HG03457 (cell line): ENCODE measurements around the gene SDHAF3.
"Not testable (repeated sequence)": the region's sequence is repeated elsewhere in the genome, so short reads cannot be mapped to it uniquely, and the experiment has no call there.

Experiments used
- ATAC-seq: cut with Tn5 transposase; IDR thresholded peaks from one replicate; pipeline ENCODE4 v1.9.1; 2021; ENCODE audit warnings: moderate number of reproducible peaks; ENCODE audit not compliant: unreplicated experiment

Gene SDHAF3

DNA sequence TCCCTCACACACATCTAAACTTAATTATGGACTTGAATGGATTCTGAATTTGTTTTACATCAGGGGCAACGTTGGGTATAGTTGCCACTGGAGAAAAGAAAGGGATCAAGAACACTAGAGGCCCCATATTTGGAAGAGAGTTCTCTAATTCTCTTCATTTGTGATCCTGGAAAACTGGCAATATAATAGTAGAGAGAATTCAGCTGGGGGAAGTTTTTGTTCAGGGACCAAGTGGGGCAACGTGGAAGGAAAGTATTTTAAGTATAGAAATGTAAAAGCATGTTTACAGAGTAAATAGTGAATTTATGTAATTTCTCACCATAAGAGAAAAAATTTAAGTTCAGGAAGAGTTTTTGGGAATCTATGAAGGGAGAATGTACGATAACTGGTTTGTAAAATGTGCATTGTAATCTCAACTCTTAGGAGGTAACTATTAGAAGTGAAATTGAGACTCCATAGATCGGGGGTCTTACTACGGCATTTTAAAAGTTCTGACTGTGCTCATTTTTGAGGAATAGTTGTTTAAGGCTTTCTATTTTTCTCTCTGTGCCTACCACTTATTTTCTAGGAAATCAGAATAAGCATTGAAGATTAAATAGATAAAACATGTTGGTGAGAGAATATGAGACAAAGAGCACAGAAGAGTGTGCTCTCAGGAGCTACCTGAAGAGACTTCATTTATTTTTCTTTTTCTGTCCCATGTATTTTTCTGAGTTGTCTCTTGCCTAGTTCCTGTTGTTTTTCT lies 3.4 kb downstream of the SDHAF3 start:
- ATAC-seq: no peak

DNA sequence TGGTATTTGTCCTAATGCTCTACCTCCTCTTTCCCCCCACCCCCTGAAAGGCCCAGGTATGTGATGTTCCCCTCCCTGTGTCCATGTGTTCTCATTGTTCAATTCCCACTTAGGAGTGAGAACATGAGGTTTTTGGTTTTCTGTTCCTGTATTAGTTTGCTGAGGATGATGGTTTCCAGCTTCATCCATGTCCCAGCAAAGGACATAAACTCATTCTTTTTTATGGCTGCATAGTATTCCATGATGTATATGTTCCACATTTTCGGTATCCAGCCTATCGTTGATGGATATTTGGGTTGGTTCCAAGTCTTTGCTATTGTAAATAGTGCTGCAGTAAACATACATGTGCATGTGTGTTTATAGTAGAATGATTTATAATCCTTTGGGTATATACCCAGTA lies 5.6 kb downstream of the SDHAF3 start:
- ATAC-seq: not testable (repeated sequence)

DNA sequence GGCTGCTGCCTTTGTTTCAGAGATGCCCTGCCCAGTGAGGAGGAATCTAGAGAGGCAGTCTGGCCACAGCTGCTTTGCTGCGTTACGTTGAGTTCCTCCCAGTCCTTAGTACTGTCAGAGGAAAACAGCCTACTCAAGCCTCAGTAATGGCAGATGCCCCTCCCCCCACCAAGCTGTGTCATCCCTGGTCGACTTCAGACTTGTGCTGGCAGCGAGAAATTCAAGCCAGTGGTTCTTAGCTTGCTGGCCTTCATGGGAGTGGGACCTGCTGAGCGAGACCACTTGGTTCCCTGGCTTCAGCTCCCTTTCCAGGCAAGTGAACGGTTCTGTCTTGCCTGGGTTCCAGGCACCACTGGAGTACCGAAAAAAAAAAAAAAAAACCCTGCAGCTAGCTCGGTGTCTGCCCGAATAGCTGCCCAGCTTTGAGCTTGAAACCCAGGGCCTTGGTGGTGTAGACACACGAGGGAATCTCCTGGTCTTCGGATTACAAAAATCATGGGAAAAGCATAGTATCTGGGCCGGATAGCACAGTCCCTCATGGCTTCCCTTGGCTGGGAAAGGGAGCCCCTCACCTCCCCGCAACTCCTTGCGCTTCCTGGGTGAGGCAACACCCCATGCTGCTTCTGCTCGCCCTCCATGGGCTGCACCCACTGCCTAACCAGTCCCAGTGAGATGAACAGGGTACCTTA lies 9.1 kb downstream of the SDHAF3 start:
- ATAC-seq: no peak

DNA sequence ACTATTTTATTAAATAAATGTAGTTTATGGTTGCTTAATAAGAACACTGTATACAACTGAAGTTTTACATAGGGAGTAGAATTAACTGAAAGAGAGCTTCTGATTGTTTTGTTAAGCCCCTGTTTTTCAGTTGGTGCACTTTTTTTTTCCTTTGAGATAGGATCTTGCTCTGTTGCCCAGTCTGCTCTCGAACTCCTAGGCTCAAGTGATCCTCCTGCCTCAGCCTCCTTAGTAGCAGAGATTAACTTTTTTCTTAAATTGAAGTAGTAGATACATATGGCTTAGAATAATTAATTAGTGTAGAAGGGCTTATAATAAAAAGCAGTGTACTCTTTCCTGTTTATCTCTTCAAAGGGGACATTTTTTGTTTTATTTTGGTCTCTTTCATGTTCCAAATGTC lies 11.2 kb downstream of the SDHAF3 start:
- ATAC-seq: no peak

DNA sequence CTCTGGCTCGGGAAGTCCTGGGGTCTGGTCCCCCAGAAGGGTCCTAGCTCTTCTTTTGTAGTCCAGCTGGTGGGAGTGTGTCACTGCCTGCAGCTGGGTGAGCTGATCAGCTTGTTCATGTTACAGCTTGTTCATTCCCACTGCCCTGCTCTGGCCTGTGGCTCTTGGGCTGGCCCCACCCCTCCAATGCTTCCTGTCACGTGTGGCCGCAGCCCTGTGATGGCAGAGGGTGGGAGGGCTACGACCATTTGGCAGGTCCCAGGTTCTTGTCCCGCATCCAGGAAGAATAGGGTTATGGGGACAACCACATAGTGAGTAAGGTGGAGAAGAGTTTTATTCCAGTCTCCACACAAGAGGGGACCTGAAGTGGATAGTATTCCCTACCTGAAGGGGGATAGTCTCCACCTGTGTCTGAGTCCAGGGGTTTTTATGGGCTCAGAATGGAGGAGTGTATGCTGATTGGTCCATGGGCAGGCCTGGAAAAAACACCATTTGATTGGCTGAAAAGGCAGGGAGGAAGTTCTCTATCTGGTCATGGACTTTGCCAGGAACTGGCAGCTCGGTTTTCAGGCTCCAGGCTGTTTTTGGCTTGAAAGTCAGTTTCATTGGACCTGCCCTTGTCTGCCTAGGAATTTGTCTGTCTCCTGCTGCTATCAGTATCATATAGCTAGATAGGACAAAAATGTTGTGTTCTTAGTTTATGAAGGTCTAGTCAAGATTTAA lies 13.1 kb downstream of the SDHAF3 start:
- ATAC-seq: no peak

DNA sequence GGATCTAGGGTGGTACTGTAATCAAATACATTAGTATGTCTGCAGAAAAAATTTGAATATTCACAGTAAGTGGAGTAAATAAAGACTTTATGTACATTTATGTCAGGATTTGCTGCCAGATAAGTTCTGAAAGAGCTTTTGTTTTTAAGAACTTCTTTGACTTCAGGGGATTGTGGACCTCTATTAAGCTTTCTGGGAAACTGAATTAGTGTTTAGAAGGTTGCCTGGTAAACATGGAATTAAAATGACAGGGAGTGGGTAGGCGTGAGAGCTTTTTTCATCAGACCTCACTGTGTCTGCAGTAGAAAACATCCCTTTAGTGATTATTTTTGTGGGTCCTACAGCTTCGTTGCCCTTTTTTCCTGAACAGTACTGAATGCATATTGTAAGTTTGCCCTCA lies 15.7 kb downstream of the SDHAF3 start:
- no peak for ATAC-seq

DNA sequence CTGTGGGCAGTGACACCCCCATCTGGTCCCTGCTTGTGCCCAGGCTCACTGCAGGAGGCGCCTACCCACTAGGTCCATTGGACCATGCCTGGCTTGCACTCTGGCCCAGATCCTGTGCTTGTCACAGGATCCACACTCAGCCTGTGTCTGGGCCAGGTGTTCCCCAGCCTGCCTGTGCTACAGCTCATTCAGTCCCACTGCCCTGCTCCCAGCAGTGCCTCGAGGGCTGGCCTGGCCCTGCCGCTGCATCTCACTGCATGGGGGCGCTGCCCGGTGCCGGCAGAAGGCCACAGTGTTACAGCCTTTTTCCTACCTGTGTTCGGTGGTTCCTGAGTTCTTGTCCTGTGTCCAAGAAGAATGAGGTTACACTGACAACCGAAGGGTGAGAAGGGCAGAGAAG lies 21.3 kb downstream of the SDHAF3 start:
- ATAC-seq: no peak

DNA sequence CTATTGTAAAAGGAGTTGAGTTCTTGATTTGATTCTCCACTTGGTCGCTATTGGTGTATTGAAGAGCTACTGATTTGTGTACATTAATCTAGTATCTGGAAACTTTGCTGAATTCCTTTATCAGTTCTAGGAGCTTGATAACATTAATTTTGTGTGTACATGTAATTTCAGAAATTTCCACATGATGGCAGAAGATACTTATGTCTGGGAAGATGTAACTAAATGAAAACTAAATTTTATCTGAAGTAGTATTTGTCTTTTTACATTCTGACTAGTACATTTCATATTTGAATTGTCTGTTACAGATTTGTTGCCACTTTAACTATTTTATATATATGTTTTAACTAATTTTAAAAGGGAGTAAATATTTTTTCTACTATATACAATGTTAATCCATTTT lies 27.6 kb downstream of the SDHAF3 start:
- ATAC-seq: no peak

DNA sequence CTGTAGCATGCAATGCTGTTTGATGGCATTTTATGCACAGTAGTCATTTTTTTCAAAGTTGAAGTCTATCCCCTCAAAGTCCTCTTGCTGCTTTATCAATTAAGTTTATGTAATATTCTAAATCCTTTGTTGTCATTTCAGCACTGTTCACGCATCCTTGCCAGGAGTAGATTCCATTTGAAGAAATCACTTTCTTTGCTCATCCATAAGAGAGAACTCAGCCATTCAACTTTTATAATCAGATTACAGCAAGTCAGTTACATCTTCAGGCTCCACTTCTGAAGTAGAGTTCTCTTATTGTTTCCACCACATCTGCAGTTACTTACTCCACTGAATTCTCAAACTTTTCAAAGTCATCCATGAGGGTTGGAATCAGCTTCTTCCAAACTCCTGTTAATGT lies 32.3 kb downstream of the SDHAF3 start:
- ATAC-seq: no peak

DNA sequence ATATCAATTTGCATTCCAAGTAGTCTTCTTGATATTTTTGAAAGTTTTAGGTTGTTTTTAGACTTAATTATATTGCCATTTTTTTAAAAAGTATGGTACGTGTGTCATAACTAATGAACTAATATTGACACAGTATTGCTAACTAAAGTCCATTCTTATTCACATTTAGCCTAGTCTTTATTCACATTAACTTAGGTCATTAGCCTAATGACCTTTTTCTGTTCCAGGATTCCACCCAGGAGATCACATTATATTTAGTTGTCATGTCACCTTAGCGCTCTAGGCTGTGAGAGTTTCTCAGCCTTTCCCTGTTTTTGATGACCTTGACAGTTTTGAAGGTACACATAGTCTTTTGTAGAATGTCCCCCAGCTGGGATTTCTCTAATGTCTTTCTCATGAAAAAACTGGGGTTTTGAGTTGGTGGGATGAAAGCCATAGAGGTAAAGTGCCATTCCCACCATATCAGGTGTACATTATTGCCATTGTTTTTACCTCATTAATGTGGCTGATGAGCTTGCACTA lies 38.5 kb downstream of the SDHAF3 start:
- no peak for ATAC-seq

DNA sequence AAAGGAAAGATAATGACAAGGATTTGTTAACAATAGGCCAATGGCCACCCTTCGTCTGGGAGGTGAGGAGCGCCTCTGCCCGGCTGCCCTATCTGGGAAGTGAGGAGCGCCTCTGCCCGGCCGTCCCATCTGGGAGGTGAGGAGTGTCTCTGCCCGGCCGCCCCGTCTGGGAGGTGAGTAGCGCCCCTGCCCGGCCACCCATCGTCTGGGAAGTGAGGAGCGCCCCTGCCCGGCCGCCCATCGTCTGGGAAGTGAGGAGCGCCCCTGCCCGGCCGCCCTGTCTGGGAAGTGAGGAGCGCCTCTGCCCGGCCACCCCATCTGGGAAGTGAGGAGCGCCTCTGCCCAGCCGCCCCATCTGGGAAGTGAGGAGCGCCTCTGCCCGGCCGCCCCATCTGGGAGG lies 42.5 kb downstream of the SDHAF3 start:
- not testable (repeated sequence) for ATAC-seq

DNA sequence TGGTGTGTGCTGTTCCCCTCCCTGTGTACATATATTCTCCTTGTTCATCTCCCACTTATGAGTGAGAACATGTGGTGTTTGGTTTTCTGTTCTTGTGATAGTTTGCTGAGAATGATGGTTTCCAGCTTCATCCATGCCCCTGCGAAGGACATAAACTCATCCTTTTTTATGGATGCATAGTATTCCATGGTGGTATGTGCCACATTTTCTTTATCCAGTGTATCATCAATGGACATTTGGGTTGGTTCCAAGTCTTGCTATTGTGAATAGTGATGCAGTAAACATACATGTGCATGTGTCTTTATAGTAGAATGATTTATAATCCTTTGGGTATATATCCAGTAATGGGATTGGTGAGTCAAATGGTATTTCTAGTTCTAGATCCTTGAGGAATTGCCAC lies 44.1 kb downstream of the SDHAF3 start:
- not testable (repeated sequence) for ATAC-seq

DNA sequence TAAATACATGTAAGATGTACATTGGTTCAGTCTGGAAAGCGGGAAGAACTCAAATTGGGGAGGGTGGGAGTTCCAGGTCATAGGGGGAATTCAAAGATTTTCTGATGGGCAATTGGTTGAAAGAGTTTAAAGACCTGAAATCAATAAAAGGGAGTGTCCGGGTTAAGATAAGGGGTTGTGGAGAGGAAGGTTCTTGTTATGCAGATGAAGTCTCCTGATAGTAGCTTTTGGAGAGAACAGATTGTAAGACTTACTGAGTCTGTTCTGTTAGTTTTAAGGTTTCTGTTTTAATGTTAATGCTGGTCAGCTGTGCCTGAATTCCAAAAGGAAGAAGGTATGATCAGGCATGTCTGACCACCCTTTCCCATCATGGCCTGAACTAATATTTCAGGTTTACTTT lies 48.8 kb downstream of the SDHAF3 start:
- no peak for ATAC-seq

DNA sequence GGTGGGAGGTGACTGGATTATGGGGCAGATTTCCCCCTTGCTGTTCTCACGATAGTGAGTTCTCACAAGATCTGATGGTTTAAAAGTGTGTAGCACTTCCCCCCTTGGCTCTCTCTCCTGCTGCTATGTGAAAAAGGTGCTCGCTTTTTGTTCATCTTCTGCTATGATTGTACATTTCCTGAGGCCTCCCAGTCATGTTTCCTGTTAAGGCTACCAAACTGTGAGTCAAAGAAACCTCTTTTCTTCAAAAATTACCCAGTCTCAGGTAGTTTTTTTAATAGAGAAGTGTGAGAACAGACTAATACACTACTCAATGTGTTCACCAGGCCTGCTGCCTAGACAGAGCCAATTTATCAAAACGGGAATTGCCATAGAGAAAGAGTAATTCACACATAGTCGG lies 49.7 kb downstream of the SDHAF3 start:
- ATAC-seq: no peak

DNA sequence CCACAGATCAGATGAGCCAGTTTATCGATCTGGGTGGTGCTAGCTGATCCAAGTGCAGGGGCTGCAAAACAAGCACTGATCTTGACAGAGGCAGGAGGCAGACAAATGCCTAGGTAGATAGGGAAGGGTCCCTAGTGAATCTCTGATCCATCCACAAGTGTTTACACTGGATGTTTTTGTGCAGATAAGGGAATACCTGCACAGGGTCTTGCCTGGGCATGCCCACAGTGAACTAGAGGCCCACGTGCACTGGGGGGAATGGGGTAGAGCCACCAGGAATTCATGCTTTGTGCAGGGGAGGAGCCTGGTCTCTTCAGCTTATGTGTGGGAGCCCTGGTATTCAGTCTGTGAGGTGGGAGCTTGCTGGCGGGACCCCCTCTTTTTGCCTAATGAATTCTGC lies 50.3 kb downstream of the SDHAF3 start:
- ATAC-seq: no peak

DNA sequence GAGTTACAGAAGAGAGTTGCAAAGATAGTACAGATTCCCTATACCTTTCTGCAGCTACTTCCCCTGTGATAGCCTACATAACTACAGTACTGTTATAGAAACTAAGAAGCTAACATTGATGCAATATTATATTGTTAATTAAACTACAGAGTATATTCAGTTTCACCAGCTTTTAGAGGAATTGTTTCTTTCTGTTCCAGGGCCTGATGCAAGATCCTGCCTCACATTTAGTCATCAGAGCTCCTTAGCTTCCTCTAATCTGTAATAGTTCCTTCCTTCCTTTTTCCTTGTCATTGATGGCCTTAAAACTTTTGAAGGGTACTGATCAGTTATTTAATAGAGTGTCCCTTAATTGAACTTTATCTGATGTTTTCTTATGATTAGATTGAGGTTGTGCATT lies 56.8 kb downstream of the SDHAF3 start:
- no peak for ATAC-seq

DNA sequence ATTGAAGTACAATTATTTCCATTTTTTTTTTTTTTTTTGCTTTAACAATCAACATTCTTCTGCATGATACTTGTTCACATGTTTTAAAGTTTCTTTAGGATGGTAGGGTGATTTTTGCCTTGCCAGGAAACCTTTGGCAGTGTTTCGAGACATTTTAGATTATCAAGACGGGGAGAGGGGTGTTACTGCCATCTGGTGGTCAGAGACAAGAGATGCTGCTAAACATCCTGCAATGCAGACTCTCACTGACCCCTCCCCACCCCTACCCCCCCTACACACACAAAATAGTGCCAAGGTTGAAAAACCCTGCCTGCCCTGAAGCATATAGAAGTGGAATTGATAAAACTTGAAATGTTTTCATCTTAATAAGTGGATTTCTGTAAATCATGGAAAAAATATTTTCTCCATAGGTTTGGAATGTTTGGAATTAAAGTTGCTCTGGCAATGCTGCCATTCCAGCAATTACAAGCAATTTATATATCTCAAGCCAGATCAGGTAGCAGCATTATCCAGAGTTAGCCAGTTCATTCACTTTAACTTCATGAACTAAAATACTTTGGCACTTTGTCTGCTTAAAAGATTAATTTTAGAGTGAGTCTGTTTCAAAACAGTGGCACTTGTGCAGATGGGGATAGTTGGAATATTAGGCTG lies 62.1 kb downstream of the SDHAF3 start:
- no peak for ATAC-seq

DNA sequence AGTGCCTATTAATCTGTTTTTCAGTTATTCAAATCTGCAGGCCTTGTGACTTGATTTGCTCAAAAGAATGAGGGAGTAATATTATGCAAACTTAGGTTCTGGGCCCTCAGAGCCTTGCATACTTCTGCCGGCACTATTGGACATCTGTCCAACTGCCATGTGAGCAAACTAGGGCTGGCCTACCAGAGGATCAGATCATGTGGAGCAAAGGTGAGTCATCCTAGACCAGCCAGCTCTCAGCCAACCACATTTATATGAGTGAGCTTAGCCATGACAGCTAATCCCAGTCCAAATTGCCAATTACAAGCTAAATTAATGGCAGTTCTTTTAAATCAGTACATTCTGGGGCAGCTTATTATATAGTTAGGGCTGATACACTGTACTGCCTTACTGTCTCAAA lies 69.6 kb downstream of the SDHAF3 start:
- ATAC-seq: no peak

DNA sequence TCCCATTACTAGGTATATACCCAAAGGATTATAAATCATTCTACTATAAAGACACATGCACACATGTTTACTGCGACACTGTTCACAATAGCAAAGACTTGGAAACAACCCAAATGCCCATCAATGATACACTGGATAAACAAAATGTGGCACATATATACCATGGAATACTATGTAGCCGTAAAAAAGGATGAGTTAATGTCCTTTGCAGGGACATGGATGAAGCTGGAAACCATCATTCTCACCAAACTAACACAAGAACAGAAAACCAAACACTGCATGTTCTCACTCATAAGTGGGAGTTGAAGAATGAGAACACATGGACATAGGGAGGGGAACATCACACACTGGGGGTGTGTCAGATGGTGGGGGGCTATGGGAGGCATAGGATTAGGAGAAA lies 78.7 kb downstream of the SDHAF3 start:
- not testable (repeated sequence) for ATAC-seq

DNA sequence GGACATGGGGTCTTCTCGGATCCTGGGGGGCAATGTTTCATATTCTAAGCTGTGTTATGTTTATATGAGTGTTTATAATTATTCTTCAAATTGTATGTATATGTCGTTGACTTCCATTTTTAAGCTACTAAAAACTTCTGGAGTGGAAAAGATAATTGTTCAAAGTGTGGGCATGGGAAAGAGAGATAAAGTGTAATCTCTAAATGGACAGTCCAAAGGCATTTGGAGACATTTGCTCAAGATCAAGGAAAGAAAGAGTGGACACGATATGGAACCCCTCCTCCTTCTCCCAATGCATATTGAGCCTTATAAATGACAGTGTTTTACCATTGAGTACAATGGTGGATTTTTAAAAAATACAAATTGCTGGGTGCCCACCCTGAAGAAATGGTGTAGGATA lies 81.1 kb downstream of the SDHAF3 start:
- no peak for ATAC-seq

DNA sequence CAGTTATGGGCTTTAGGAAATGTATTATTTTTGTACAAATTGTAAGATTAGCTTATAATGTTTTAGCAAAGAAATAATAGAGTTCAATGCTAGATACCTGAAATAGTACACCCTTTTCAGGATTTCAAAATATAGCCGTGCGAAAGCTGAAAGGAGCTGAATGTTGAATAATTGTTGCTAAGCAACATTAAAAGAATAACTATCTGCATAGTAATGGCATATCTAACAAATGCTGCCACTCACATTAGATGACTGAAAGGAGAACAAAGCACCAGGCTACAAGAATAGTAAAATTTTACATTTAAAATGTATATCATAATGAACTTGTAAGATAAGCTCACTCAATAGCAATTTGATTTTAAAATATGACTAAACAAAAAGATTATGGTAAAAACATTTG lies 82.5 kb downstream of the SDHAF3 start:
- ATAC-seq: no peak
